Activated naive CD8-positive, alpha-beta T cell treated with anti-CD3 and anti-CD28 coated beads, Interleukin-2, amount 50 U/mL, for 16 hours (primary cell): ENCODE results near the gene JUP.

Source experiments
- DNase-seq: peaks from one replicate; pipeline ENCODE4 v3.0.0-alpha.2; 2020; ENCODE audit warnings: low read depth, low spot score

Gene JUP

DNA sequence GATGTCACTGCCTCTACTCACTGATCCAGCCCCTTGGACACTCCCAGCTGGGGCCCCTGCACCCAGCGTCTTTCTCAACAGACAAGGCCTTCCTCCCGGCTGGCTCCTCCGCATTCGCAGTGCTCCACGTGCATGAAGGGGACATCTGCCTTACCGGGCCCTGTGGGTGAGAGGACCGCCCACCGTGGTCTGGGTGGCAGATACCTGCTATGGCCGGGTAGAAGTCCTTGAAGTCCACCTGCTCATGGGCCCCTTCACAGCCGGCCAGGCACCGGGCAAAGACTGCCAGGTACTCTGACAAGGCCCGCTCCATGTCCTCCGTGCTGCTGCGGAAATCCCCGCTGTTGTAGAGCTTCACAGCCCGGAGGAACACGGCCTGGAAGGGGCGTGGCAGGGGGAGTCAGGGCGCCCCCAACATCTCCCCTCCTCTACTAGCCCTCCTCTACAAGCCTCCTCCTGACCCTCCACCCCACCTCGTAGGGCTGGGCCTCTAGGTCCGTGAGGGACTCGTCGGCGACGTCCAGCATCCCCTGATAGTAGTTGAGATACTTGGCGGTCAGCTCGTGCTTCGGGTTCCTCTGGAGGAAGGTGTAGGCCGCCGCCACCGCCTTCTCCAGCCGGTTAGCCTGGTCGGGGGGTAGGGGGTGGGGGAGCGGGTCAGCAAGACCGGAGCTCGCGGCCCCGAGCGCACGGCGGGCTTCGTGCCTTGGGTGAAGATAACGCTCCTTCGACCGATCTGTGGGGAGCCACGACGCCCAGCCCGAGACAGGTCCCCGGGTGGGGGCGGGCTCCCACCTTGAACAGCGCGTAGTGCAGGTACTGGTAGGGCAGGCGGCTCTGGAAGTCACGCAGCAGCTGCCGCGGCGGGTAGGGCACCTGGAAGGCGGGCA is 24.4 kb upstream of the JUP start:
- DNase-seq = no peak

DNA sequence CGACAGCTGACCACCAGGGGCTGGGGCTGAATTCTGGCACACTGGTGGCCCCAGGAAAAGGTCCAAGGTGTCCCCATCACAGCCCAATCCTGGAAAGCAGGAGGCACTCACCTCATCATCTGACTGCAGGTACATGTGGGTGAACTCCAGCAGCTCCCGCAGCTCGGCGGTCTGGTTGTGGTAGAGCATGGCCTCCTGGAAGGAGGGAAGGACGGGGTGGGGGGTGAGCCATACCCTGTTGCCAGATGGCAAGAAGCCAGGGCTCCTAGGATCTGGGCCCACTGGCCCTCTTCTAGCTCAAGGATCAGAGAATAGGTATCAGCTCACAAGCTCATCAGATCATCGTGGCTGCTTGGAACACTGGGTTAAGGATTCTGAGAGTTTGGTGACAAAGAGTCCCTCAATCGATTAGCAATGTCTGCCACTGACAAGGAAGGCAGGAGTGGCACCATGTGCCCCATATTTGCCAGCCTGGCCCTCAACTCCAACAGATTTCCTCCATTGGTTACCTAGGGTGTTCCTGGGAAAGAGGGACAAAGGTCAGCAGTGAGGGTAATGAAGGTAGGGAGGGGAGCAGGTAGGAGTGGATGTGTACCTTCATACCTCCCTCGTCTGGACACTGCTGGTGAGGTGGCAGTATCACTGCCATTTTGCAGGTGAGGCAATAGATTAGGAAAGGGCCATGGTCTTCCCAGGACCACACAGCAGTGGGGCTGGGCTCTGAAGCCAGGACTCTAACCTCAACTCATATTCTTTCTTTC is 20.4 kb upstream of the JUP start:
- no peak for DNase-seq

DNA sequence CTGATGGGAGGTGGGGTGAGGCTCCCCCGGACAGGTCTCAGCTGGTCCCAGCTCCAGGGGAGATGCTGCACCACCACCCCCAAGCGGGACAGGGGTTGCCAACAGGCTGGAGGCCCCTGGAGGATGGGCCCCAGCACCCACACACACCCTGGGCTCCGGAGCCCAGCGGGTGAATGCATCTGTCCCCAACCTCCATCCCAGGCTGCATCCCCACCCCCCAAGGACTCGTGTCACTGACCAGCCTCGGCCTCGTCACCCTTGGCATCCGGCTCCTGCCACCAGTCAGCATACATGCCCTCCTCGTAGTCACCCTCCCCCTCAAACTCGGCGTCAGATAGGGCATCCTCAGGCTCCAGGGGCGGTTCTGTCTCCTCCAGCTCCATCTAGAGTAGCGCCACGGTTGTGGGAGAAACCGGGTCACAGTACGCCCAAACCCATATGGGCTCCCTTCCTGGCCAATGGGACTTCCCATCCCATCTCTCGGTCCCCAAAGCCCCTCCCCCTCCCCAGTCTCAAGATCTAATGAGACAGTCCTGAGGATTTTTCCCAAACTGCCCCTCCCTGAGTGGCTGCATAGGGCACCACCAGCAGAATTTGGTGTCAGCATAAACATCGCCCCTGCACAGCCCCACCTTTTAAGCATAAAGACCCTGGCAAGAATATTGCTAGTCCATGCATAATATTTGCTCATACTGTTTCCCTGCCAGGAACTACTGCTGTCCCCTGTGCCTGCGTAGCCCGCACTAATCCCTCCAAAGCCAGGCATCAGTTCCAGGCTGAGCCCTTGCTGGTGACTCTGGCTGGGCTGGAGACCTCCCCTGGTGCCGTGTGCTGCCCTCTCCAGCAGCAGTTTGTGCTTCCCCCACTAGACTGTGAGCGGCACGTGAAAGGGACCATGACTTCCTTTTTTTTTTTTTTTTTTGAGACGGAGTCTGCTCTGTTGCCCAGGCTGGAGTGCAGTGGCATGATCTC is 16.8 kb upstream of the JUP start:
- no peak for DNase-seq

DNA sequence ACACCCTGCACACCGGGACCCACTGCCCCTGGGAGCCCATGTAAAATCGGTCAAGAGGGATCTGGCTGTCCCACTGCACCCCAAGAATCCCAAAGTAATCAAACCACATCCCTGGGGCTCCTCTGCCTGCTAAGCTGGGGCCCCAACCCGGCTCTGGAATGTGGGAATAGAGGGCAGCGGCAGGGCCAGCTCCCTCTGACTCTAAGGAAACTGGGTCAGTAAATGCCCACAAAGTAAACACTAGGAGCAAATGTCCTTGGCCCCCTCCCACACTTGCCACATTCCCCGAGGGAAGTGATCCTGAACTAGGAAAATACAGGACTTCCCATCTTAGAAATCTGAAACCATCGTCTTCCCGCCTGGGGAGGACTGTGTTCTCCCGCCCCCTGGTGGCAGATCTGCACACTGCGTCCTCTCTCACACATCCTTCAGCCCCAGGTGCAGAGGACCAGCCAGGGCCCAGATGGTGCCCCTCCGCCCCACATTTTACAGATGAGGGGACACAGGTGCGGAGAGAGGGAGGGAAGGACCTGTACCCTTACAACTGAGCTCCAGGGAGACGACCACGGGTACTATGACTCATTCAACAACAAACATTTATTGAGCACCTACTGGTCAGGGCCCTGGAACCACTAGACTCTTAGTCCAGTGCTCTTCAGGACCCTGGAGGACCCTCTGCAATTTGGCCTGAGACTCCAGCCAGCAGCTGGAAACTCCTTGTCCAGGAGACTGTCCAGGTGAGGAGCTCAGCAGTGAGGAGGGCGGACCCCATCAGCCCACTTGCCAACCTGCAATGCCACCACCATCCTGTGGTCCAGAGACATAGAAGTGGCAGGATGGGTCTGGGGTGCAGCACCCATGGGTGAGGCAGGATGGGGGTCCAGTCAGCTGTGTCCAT is 15.1 kb upstream of the JUP start:
- DNase-seq = peak; percentile 51

DNA sequence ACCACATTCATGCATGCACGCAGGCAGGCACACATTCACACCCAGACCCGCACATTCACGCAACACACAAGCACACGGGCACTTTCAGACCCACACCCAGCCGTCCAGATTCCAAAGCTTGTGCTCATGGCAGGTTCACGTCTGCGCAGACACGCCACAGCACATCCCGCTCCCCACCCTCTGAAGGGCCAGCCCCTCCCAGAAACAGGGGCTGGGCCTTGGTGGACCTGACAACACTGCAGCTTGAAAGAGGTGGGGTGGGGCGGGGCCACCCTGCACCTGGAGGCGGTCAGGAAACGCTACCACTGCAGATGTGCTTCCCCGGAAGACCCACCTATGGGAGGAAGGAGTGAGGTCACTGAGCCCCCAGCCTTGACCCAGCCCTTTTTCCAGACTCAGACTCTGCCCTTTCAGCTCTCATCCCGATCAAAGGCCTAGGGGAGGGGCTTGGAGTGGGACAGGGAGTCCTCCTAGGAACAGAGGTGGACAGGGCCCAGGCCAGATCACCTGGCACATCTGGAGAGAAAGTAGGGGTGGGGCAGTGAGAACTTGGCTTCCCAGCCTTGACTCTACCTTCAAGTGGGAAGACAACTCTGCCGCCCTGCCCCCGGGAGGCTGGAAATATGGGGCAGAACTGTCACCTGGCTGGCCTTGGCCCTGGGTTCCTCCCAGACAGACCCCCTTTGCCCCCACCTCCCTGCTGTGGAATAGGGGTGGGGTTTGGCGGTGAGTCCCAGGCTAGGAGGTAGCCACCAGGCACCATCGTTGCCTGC is 14.3 kb upstream of the JUP start:
- no peak for DNase-seq

DNA sequence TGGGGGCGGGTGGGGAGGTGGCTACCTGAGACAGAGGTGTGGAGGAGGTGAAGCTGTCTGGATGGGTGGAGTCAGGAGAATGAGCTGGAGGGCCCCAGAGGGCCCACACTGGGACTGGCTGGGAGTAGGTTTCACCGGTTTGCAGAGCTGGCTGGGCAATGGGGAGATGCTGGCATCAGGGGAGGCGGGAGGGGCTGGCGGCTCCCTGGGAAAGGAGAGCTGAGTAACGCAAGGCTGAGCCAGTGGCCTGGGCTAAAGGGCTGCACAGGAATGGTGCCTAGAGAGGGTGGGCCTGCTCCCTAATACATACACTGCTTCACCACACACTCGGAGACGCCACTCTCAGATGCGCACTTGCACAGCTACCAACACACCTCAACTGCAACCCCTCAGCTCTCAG is 12.9 kb upstream of the JUP start:
- no peak for DNase-seq

DNA sequence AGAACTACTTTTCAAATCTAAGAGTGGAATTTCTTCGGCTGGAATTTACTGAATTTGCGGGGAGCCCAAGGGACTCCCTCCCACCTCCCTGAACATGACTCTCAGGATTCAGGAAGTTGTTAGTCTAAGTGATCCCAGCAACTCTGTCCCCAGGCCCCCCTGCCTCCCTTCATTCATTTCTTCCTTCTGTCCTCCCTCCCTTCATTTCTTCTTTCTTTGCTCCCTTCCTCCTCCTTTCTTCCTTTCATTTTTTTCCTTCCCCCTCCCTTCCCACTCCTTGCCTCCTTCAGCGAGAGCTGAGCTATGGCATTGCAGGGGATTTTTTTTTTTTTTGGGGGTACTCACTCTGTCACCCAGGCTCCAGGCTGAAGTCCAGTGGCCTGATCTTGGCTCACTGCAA is 10.9 kb upstream of the JUP start:
- DNase-seq = no peak

DNA sequence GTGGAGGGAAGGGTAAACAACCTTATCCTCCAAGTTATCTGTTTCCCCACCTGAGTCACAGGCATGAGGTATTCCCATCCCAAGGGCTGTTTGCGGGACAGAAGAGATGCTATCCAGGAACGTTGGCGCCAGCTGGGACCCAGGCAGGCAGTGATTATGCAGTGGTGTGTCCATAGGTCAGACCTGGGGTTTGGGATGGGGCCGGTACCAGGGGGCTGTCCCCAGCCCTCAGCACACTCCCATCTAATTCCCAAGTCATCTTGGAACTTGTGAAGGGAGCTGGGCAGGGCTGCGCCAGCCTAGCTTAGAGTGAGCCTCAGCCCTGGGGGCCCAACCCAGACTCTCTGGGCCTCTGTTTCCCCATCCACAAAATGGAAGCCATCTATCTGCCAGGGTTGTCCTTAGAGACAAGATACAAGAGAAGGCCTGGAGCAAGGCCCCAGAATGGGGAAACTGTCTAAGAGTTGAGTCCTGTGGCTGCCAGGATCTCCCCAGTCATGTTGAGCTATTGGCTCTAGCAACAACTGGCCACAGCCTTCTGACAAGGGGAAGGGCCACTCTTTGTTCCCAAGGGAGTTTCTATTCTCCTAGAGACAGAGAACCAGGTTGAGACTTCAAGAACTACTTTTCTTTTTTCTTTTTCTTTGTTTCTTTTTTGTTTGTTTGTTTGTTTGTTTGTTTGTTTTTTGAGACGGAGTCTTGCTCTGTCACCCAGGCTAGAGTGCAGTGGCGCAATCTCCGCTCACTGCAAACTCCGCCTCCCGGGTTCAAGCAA is 9.8 kb upstream of the JUP start:
- DNase-seq = no peak

DNA sequence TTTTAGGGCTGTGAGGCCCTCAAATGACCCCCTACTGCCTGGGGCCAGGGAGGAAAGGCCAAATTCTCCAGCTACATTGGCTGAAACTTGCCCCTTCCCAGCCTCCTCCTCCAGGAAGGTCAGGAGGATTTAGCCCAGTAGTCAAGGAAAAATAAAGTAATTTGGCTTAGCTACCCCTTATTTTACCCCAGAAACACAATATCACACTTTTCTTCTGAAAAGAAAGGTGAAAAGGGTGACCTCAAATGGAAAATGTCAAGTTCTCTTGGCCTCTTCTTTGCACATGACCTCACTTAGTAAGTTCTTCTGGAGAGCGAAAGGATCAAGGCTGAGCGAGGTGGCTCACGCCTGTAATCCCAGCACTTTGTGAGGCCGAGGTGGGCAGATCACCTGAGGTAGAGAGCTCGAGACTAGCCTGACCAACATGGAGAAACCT is 8.0 kb upstream of the JUP start:
- DNase-seq = no peak

DNA sequence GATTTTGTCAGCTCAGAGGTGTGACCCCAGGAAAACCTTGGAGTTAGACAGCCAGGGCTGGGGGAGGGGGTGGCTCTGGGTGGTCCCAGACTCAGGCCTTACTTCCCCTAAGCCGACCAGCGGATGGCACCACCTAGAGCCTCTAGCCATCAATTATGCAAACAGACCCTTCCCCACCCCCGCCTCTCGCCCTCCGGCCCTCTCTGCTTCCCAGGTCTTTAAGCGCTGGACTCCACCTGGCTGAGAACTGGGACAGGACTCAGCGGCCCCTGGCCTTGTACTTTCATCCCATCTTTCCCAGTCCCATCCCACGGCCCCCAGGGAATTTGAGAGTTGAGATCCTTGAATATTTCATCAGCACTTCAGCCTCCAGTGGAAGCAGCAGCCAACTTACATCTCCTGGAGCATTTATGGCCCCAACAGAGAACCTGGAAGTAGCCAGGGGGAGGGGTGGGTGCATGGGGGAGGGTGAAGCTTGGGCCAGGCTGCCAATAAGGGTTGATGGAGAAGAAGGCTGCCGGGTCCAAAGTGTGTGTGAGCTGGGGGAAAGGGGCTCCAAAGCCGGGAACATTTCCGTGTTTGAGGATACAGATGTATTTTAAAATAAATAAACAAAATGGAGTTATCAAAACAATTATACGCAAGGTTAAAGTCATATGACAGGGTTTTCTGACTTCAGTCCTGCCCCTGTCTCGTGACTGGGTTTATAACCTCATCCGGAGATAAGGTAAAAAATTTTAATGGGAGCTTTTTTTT is 7.5 kb upstream of the JUP start:
- DNase-seq = no peak

DNA sequence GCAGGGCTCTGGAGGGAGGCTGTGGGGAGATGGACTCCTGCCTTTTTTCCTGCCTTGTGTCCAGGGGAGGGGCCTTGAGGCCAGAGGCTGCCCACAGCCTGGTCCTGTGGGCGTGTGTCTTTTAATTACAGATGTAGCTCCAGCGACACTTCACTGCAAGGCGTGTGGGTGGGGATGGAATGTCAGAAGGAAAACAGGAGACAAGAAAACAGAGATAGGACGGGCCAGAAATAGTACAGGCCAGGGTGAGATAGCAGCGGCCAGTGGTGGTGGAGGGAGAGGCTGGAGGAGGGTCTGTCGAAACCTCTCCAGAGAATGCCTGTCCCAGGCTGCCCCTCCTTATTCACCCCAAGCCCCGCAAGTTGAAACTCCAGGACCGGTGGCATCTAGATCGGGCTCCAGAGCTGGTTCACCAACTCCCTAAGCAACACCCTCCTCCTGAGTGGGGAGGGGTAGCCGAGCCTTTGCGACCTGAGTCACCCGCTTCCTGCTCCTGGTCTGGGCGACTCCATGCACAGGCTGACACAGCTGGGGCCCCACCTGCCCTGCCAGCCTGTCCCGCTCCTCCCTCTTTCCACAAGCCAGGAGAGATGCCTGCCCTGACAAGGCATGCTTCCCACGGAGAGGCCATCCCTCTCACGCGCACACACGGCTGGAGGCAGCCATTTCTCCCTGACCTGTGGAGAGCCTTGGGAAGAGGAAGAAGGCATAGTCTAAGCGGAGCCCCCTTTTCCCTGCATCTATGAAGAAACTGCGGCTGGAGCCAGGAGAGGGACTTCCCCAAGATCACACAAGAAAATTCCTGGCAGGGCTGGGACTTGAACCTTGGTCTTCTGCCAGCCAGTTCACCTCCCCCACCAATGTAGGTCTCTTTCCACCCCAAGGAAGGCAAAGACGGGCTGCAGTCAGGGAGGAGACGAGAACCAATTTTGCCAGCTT is 6.6 kb upstream of the JUP start:
- DNase-seq = no peak

DNA sequence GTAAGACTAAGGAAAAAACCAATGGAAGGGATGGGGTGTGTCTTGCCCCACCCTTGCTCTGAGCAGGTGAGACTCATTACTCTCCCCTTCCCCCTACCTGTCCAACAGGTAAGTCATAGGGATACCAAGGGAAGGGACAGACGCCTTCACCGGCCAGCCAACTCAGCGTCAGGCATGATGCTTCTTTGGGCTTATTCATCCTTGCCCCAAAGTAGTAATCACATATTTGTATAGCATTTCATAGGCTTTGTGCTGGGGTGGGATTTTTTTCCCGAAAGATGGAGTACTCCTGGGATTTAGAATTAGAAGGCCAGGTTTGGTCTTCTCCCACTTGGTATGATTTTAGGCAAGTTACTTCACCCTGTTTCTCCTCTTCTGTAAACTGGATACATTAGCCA is 509 bp upstream of the JUP start:
- no peak for DNase-seq

DNA sequence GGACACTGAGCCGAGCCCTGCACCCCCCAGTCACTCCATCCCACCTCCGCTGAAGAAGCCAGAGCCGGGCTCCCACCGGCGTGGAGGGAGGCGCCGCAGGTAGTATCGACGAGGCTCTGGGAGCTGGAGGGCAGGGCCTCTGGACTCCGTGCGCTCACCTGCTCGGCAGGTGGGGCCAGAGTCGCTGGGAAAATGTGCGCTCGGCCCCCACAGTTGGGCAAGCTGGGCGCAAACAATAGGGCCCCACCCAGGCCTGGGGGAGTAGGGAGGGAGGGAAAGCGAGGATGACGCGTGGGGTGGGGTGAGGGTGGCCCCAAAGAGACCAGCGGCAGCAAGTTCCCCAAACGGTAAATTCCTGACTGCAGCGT is 668 bp downstream of the JUP start:
- no peak for DNase-seq

DNA sequence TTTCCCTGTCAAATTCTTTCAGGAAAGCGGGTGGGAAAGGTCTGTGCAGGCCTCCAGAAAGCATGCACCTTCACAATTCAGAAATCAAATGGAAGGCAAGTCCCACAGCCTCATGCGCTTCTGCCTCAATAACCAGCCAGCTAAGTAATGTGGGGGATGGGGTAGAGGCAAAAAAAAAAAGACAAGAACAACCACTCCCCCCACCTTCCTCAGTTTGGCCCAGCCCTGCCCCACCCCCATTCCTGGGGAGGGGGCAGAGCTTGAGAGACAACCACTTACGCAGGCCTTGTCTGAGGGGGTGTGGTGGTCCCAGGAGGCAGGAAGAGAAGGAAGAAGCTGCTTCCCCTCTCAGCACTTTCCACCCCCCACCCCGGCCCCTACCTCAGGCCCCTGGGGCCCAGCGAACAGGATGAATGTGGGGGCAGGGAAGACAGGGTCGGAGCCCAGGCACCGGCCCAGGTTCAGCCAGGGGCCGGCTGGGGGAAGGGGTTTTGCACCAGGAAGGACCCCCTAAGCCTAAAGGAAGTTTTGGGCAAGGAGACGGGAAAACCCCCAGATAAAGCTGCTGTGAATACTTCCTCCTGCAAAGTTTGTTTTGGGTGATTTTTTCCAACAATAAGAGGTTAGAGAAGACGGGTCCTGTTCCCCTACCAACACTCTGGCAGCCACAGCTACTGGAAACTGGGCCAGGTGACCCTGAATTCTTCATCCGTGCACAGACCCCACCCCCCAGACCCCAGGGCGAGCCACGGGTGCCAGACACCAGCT is 1.2 kb downstream of the JUP start:
- no peak for DNase-seq

DNA sequence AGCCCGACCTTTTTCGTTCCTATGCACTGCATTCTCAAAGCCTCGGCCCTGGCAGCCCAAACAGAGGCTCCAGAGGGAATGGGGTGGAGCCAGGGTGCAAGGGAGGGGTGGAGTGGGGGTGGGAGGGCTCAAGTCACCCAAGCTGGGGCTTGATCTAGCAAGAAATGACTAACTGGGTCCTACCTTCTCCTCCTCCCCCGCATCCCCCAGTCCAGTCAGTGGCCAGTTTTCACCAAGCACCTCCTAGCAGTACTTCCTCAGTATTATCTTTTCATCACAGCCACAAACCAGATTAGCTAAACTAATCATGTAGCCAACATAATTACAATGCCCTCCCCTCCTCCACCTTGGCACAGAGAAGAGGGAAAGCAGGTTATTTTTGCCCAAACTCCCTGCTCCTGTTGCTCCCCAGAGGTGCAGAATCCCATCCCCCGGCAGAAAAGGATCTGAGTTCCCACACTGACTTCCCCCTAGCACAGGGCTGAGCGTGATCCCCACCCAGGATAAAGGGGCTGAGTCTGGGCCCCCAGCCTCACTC is 2.2 kb downstream of the JUP start:
- DNase-seq = no peak

DNA sequence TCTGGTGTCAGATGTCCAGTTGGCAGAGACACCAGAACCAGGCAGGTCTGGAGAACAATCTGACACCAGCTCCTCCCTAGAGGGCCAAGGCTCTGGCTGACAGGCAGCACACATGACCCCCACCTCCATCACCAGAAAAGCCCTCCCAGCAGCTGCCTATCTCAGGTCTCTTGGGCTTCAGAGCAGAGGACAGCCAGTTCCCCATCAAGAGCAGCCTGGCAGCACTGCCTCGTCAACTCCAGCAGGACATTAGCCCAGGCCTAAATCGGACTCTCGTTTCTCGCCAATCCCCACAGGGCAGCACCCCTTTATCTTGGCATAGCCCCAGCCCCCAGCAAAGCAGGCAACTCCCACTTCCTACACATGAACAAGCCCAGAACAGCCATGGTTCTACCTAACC is 4.4 kb downstream of the JUP start:
- DNase-seq = no peak
